PC-3 (cell line): ENCODE data around the gene GUSB. TPM values are rescaled to one million over a fixed set of nuclear protein-coding genes. Genes with fewer than 3 reads are reported as not detected.
A peak's percentile ranks its signal among the peaks of the same experiment; 100 is the strongest.

Experiments
- ATAC-seq: fragments of 200-7000 bp; cut with Tn5 transposase; 2 replicates; pipeline ENCODE4 v1.9.1; 2020; ENCODE audit warnings: mild to moderate bottlenecking, moderate library complexity
- BruUV-seq: library from RNA; stranded (reverse); fragments of 400-500 nt; replicated peaks from 2 replicates; lab custom pipeline; 2021; lab: Mats Ljungman, UMichigan
- CTCF ChIA-PET: fragments of 300-600 bp; sonication (Branson Sonifier 250); formaldehyde crosslinking; loops from one replicate; lab custom pipeline; 2022; ENCODE audit warnings: antibody characterized with exemption; lab: Charles Lee
- POLR2A ChIA-PET: fragments of 300-600 bp; sonication (Branson Sonifier 250); formaldehyde crosslinking; loops from one replicate; lab custom pipeline; 2022; ENCODE audit warnings: antibody characterized with exemption; ENCODE audit not compliant: unreplicated experiment; lab: Charles Lee
- DNase-seq: peaks from one replicate; pipeline ENCODE4 v3.0.0-alpha.2; 2015
- H2AFZ ChIP-seq: fragments of 300-600 bp; sonication (generic); 2 replicates; pipeline ENCODE4 v1.6.0; 2016; ENCODE audit warnings: antibody characterized with exemption, low read length
- H3F3A ChIP-seq: fragments of 300-600 bp; sonication (generic); one replicate; pipeline ENCODE4 v1.6.0; 2017; ENCODE audit warnings: antibody characterized with exemption, low read length, control low read depth, mild to moderate bottlenecking; ENCODE audit not compliant: unreplicated experiment
- H3K27ac ChIP-seq: fragments of 300-600 bp; sonication (generic); 2 replicates; pipeline ENCODE4 v1.5.1; 2016; ENCODE audit warnings: mild to moderate bottlenecking, low read length
- H3K27me3 ChIP-seq: fragments of 300-600 bp; sonication (generic); 2 replicates; pipeline ENCODE4 v1.6.1; 2016; ENCODE audit warnings: low read length, mixed read lengths
- H3K36me3 ChIP-seq: fragments of 300-600 bp; sonication (generic); 2 replicates; pipeline ENCODE4 v1.6.1; 2016; ENCODE audit warnings: low read depth, mixed run types, low read length, mixed read lengths
- H3K4me1 ChIP-seq: fragments of 300-600 bp; sonication (generic); 2 replicates; pipeline ENCODE4 v1.5.1; 2016; ENCODE audit warnings: low read length; ENCODE audit not compliant: insufficient read depth
- H3K4me2 ChIP-seq: fragments of 300-600 bp; sonication (generic); 2 replicates; pipeline ENCODE4 v1.6.0; 2016; ENCODE audit warnings: low read length
- H3K4me3 ChIP-seq: fragments of 300-600 bp; sonication (generic); 2 replicates; pipeline ENCODE4 v1.5.1; 2016; ENCODE audit warnings: mild to moderate bottlenecking, low read length, mixed read lengths
- H3K79me2 ChIP-seq: fragments of 300-600 bp; sonication (generic); 2 replicates; pipeline ENCODE4 v1.6.1; 2017; ENCODE audit warnings: low read length, mixed read lengths
- H3K9ac ChIP-seq: fragments of 300-600 bp; sonication (generic); 2 replicates; pipeline ENCODE4 v1.6.0; 2016; ENCODE audit warnings: mild to moderate bottlenecking, low read length
- H3K9me2 ChIP-seq: fragments of 300-600 bp; sonication (generic); replicated peaks from 2 replicates; pipeline ENCODE4 v1.6.1; 2016; ENCODE audit warnings: mixed run types, low read length, mixed read lengths
- H3K9me3 ChIP-seq: fragments of 300-600 bp; sonication (generic); 2 replicates; pipeline ENCODE4 v1.6.1; 2016; ENCODE audit warnings: low read length, mixed read lengths
- H4K20me1 ChIP-seq: fragments of 300-600 bp; sonication (generic); 2 replicates; pipeline ENCODE4 v1.6.1; 2016; ENCODE audit warnings: low read length, mixed read lengths
- EZH2 ChIP-seq: fragments of 300-600 bp; sonication (generic); IDR thresholded peaks from one replicate; pipeline ENCODE4 v1.6.1; 2017; ENCODE audit warnings: antibody characterized with exemption, mild to moderate bottlenecking, low read length; ENCODE audit not compliant: unreplicated experiment
- EZH2phosphoT487 ChIP-seq: fragments of 300-600 bp; sonication (generic); IDR thresholded peaks from 2 replicates; pipeline ENCODE4 v1.6.1; 2018; ENCODE audit warnings: mild to moderate bottlenecking, antibody characterized with exemption, low read length, borderline replicate concordance
- intact Hi-C: fragments of 100-400 bp; cut with micrococcal nuclease; formaldehyde crosslinking; loops from 2 replicates; pipeline ENCODE4 v1.9.0; 2023
- total RNA-seq: library from RNA; depleted of rRNA; stranded (reverse); fragments of >200 nt; gene quantifications from 2 replicates; pipeline ENCODE4 v1.2.3, GENCODE V29; 2014
- TF ChIP-seq, protein P1 (sequence below): fragments of 300-600 bp; sonication (generic); conservative IDR thresholded peaks from 2 replicates; pipeline ENCODE4 v1.5.1; 2017; ENCODE audit warnings: antibody characterized with exemption, low read depth, mild to moderate bottlenecking, low read length

GUSB gene
- total RNA-seq, 1 experiment from 2014 or later, result 37.4 TPM

DNA sequence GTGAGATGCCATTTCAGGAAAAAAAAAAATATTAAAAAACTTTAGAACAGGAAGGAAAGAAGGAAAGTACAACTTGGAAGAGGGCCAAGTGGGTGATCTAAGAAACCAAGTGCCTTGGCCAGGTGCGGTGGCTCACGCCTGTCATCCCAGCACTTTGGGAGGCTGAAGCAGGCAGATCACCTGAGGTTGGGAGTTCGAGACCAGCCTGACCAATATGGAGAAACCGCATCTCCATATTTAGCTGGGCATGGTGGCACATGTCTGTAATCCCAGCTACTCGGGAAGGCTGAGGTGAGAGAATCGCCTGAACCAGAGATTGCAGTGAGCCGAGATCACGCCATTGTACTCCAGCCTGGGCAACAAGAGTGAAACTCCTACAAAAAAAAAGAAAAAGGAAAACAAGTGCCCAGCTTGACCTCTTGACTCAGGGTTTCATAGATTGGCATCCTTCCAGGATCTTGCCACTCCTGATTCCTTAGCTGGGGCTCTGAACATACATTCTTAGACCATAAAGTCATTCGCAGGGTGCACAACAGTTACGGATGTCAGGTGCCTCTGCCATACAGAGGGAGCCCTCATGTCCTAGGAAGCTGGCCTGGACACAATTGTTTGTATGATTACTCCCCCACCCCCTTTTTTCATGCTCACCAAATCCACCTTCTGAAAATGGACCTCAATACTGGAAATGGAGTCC, 2.1 kb upstream of the GUSB start:
- Histone ChIP-seq H3K27ac (no peak overlapping the region), H3K9ac (no peak overlapping the region), H3K79me2 (peaks cover 21% of the 10 kb centered on the region), H3K9me3 (no peaks in the 10 kb centered on the region), H2AFZ (no peak overlapping the region), H3K4me2 (no peak overlapping the region), H4K20me1 (0 out of 2 replicates have a peak, but pooled peaks cover 8% of the 10 kb centered on the region), H3K36me3 (no peaks in the 10 kb centered on the region), H3K27me3 (no peaks in the 10 kb centered on the region), H3K4me3 (no peak overlapping the region), H3K4me1 (peaks cover 5% of the 10 kb centered on the region), H3F3A (no peaks in the 10 kb centered on the region), H3K9me2 (no peaks in the 10 kb centered on the region)
- intact Hi-C loops, result no loop called here
- BruUV-seq, result no TSS peak
- POLR2A ChIA-PET, result no interaction called here
- no peak for ATAC-seq
- CTCF ChIA-PET, result no interaction called here
- DNase-seq, result peak; percentile 47
- no peak for TF ChIP-seq EZH2
- TF ChIP-seq EZH2phosphoT487, result no peak
- TF ChIP-seq, protein P1, sequence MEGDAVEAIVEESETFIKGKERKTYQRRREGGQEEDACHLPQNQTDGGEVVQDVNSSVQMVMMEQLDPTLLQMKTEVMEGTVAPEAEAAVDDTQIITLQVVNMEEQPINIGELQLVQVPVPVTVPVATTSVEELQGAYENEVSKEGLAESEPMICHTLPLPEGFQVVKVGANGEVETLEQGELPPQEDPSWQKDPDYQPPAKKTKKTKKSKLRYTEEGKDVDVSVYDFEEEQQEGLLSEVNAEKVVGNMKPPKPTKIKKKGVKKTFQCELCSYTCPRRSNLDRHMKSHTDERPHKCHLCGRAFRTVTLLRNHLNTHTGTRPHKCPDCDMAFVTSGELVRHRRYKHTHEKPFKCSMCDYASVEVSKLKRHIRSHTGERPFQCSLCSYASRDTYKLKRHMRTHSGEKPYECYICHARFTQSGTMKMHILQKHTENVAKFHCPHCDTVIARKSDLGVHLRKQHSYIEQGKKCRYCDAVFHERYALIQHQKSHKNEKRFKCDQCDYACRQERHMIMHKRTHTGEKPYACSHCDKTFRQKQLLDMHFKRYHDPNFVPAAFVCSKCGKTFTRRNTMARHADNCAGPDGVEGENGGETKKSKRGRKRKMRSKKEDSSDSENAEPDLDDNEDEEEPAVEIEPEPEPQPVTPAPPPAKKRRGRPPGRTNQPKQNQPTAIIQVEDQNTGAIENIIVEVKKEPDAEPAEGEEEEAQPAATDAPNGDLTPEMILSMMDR, result no peak

DNA sequence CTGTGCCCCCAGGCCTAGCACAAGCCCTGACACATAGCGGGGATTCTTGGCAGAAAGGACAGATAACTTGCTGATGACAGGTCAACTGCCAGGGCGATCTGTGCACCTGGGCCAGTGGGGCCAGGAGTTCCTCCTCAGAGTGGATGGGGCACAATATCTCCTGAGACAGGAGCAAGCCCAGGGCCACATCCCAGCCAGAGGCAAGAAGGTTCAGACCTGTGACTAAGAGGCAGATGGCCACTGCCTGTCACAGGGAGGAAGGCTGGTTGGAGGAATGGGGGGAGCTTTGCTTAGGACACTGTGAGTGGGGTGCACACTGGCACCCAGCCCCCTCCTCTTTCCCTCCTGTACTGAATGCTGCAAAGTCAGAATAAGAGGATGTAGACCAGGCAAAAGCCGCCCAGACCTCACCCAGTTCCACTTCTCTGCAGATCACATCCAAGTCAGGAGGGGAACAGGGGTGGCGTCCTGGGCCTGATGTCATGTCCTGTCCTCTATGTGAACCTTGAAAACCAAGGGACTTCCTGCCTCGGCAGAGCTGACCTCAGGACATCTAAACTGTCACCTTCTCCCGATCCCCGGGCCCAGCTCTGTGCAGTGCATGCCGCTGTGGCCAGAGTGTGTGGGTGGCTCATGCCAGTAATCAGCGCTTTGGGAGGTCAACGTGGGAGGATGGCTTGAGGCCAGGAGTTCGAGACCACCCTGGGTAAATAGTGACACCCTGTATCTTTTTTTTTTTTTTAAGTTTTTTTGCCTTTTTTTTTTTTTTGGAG, 1.3 kb downstream of the GUSB start:
- CTCF ChIA-PET, result interaction anchor here (0.6 kb wide), 1 partner anchor 36 kb away, joined by 4 read pairs; no protein-coding TSS in a partner anchor
- POLR2A ChIA-PET, result interaction anchor here (0.5 kb wide), 1 partner anchor 20 kb away, joined by 4 read pairs; no protein-coding TSS in a partner anchor

More for the DNA sequence above, 1.3 kb downstream of the GUSB start:
- Histone ChIP-seq H3K4me1 (peaks cover 5% of the 10 kb centered on the region), H3K4me2 (peak overlapping the region; percentile 81), H3K27ac (no peak overlapping the region), H3K79me2 (peaks cover 21% of the 10 kb centered on the region), H3K9me2 (no peaks in the 10 kb centered on the region), H4K20me1 (0 out of 2 replicates have a peak, but pooled peaks cover 8% of the 10 kb centered on the region), H3F3A (no peaks in the 10 kb centered on the region), H3K4me3 (peak overlapping the region; percentile 85), H2AFZ (no peak overlapping the region), H3K9me3 (no peaks in the 10 kb centered on the region), H3K9ac (peak overlapping the region; percentile 94), H3K36me3 (no peaks in the 10 kb centered on the region), H3K27me3 (no peaks in the 10 kb centered on the region)
- intact Hi-C loops, result no loop called here
- BruUV-seq, result no TSS peak
- ATAC-seq, result peak; percentile 37
- peak; percentile 15 for DNase-seq
- TF ChIP-seq, protein P1, result no peak
- TF ChIP-seq EZH2phosphoT487 (no peak), EZH2 (no peak)
